Measurements from ENCODE around the gene MSRB1.
A peak's percentile ranks its signal among the peaks of the same experiment; 100 is the strongest.

The MSRB1 gene

GRCh38 chr16:1942810-1943726 lies at the start of gene MSRB1:
Gene MSRB1, minus strand, starts transcription at chr16:1943199. Its CDS starts 43 bp downstream, at chr16:1943156.
- peak; percentile 95 for DNase-seq
- in situ Hi-C loops (cut with MboI; ENCODE audit: low pct_unique_long_range_greater_than_20kb, low sequenced_read_pairs) = no loop called here

- in situ Hi-C loops (cut with MboI; ENCODE audit: low pct_unique_long_range_greater_than_20kb, low sequenced_read_pairs) = no loop called here
Observed at GRCh38 chr16:1991948-1992703, 49.1 kb upstream of the MSRB1 start.

GRCh38 chr16:1991588-1991947 lies 48.6 kb upstream of the MSRB1 start:
- no peak for DNase-seq
- in situ Hi-C loops (cut with MboI; ENCODE audit: low pct_unique_long_range_greater_than_20kb, low sequenced_read_pairs) = no loop called here

More at GRCh38 chr16:1991948-1992703, 49.1 kb upstream of the MSRB1 start:
- DNase-seq = no peak

GRCh38 chr16:1991135-1991551 lies 48.1 kb upstream of the MSRB1 start:
- in situ Hi-C loops (cut with MboI; ENCODE audit: low pct_unique_long_range_greater_than_20kb, low sequenced_read_pairs) = no loop called here

GRCh38 chr16:1990351-1991134 lies 47.5 kb upstream of the MSRB1 start:
- in situ Hi-C loops (cut with MboI; ENCODE audit: low pct_unique_long_range_greater_than_20kb, low sequenced_read_pairs) = no loop called here
- DNase-seq = no peak

More at GRCh38 chr16:1991135-1991551, 48.1 kb upstream of the MSRB1 start:
- DNase-seq = no peak

GRCh38 chr16:1990101-1990350 lies 47.0 kb upstream of the MSRB1 start:
- DNase-seq = no peak
- in situ Hi-C loops (cut with MboI; ENCODE audit: low pct_unique_long_range_greater_than_20kb, low sequenced_read_pairs) = no loop called here

GRCh38 chr16:1989209-1990100 lies 46.5 kb upstream of the MSRB1 start, which contains the start of gene SYNGR3:
Gene SYNGR3, plus strand, starts transcription at chr16:1989970. Its CDS starts 133 bp downstream, at chr16:1990103.
- in situ Hi-C loops (cut with MboI; ENCODE audit: low pct_unique_long_range_greater_than_20kb, low sequenced_read_pairs) = no loop called here
- no peak for DNase-seq

GRCh38 chr16:1987198-1987597 lies 44.2 kb upstream of the MSRB1 start:
- no peak for DNase-seq
- in situ Hi-C loops (cut with MboI; ENCODE audit: low pct_unique_long_range_greater_than_20kb, low sequenced_read_pairs) = no loop called here

GRCh38 chr16:1985466-1986150 lies 42.6 kb upstream of the MSRB1 start:
- in situ Hi-C loops (cut with MboI; ENCODE audit: low pct_unique_long_range_greater_than_20kb, low sequenced_read_pairs) = no loop called here
- DNase-seq = no peak

GRCh38 chr16:1984347-1985225 lies 41.6 kb upstream of the MSRB1 start:
- in situ Hi-C loops (cut with MboI; ENCODE audit: low pct_unique_long_range_greater_than_20kb, low sequenced_read_pairs) = no loop called here
- no peak for DNase-seq

- DNase-seq = peak; percentile 88
- in situ Hi-C loops (cut with MboI; ENCODE audit: low pct_unique_long_range_greater_than_20kb, low sequenced_read_pairs) = no loop called here
Observed at GRCh38 chr16:1983544-1984346, 40.7 kb upstream of the MSRB1 start, which contains the start of gene GFER. Gene GFER, plus strand, starts transcription at chr16:1984193. Its CDS starts 26 bp downstream, at chr16:1984219.

GRCh38 chr16:1982991-1983543 lies 40.1 kb upstream of the MSRB1 start:
- in situ Hi-C loops (cut with MboI; ENCODE audit: low pct_unique_long_range_greater_than_20kb, low sequenced_read_pairs) = no loop called here
- DNase-seq = no peak

GRCh38 chr16:1982013-1982433 lies 39.0 kb upstream of the MSRB1 start:
- no peak for DNase-seq
- in situ Hi-C loops (cut with MboI; ENCODE audit: low pct_unique_long_range_greater_than_20kb, low sequenced_read_pairs) = no loop called here

GRCh38 chr16:1981398-1981836 lies 38.4 kb upstream of the MSRB1 start, which contains the start of gene NOXO1:
Gene NOXO1, minus strand, starts transcription at chr16:1981469. Its CDS starts 290 bp downstream, at chr16:1981179.
- in situ Hi-C loops (cut with MboI; ENCODE audit: low pct_unique_long_range_greater_than_20kb, low sequenced_read_pairs) = no loop called here
- no peak for DNase-seq

GRCh38 chr16:1980770-1981087 lies 37.7 kb upstream of the MSRB1 start:
- no peak for DNase-seq
- in situ Hi-C loops (cut with MboI; ENCODE audit: low pct_unique_long_range_greater_than_20kb, low sequenced_read_pairs) = no loop called here

Data from KBM-7 (cell line).